Neural progenitor cell (in vitro differentiated cells): Measurements from ENCODE around the gene JHY. TPM values are rescaled to one million over a fixed set of nuclear protein-coding genes. Genes with fewer than 3 reads are reported as not detected.

Experiments
- DNase-seq: peaks from one replicate; pipeline ENCODE4 v3.0.0-alpha.2; 2016; ENCODE audit warnings: low spot score
- H2AFZ ChIP-seq: fragments of 200-600 bp; sonication (generic); replicated peaks from 2 replicates; pipeline ENCODE4 v1.6.1; 2016; ENCODE audit warnings: antibody characterized with exemption
- H3F3A ChIP-seq: fragments of 200-600 bp; sonication (generic); 2 replicates; pipeline ENCODE4 v1.6.1; 2016; ENCODE audit warnings: antibody characterized with exemption, low read depth
- H3K27ac ChIP-seq: fragments of 200-600 bp; sonication (generic); 2 replicates; pipeline ENCODE4 v1.5.1; 2016; ENCODE audit warnings: mild to moderate bottlenecking
- H3K27me3 ChIP-seq: fragments of 200-600 bp; sonication (generic); 2 replicates; pipeline ENCODE4 v1.6.1; 2016; ENCODE audit warnings: mild to moderate bottlenecking, moderate library complexity
- H3K36me3 ChIP-seq: fragments of 200-600 bp; sonication (generic); 2 replicates; pipeline ENCODE4 v1.5.1; 2016
- H3K4me1 ChIP-seq: fragments of 200-600 bp; sonication (generic); 2 replicates; pipeline ENCODE4 v1.6.1; 2016; ENCODE audit warnings: mixed run types
- H3K4me2 ChIP-seq: fragments of 200-600 bp; sonication (generic); 2 replicates; pipeline ENCODE4 v1.6.1; 2016
- H3K4me3 ChIP-seq: fragments of 200-600 bp; sonication (generic); 2 replicates; pipeline ENCODE4 v1.5.1; 2016
- H3K79me2 ChIP-seq: fragments of 200-600 bp; sonication (generic); 2 replicates; pipeline ENCODE4 v1.6.1; 2016; ENCODE audit warnings: low read depth
- H3K9ac ChIP-seq: fragments of 200-600 bp; sonication (generic); 2 replicates; pipeline ENCODE4 v1.6.1; 2016
- H3K9me3 ChIP-seq: fragments of 200-600 bp; sonication (generic); 2 replicates; pipeline ENCODE4 v1.5.1; 2016; ENCODE audit warnings: low read depth
- H4K20me1 ChIP-seq: fragments of 200-600 bp; sonication (generic); 2 replicates; pipeline ENCODE4 v1.6.1; 2016; ENCODE audit warnings: low read depth
- H3K27ac Mint-ChIP-seq: 3 replicates; pipeline ENCODE4 v1.8.0; 2021; ENCODE audit warnings: mixed read lengths
- H3K27me3 Mint-ChIP-seq: 2 replicates; pipeline ENCODE4 v1.8.0; 2022; ENCODE audit warnings: low read depth, mild to moderate bottlenecking, inconsistent platforms, moderate library complexity, mixed read lengths; ENCODE audit not compliant: insufficient read depth
- H3K36me3 Mint-ChIP-seq: 3 replicates; pipeline ENCODE4 v1.8.0; 2021; ENCODE audit warnings: mixed read lengths
- H3K4me1 Mint-ChIP-seq: 3 replicates; pipeline ENCODE4 v1.8.0; 2021; ENCODE audit warnings: mixed read lengths
- H3K4me3 Mint-ChIP-seq: 3 replicates; pipeline ENCODE4 v1.8.0; 2021; ENCODE audit warnings: mild to moderate bottlenecking, moderate library complexity, mixed read lengths
- H3K9me3 Mint-ChIP-seq: 3 replicates; pipeline ENCODE4 v1.8.0; 2020; ENCODE audit warnings: mixed read lengths
- EZH2 ChIP-seq: fragments of 200-600 bp; sonication (generic); IDR thresholded peaks from 2 replicates; pipeline ENCODE4 v1.6.1; 2017; ENCODE audit warnings: antibody characterized with exemption, mild to moderate bottlenecking, moderate library complexity
- EZH2phosphoT487 ChIP-seq: fragments of 200-600 bp; sonication (generic); IDR thresholded peaks from 2 replicates; pipeline ENCODE4 v1.6.1; 2017; ENCODE audit warnings: antibody characterized with exemption
- total RNA-seq: library from RNA; depleted of rRNA; stranded (reverse); fragments of >200 nt; gene quantifications from 2 replicates; pipeline ENCODE4 v1.2.3, GENCODE V29; 2015; ENCODE audit warnings: low replicate concordance
- TF ChIP-seq, protein P1 (sequence below): fragments of 200-600 bp; sonication (generic); IDR thresholded peaks from 2 replicates; pipeline ENCODE4 v1.5.1; 2017; ENCODE audit warnings: antibody characterized with exemption, mild to moderate bottlenecking

Gene JHY
- total RNA-seq, 1 donor from 2014 or later = 0.69 TPM

DNA sequence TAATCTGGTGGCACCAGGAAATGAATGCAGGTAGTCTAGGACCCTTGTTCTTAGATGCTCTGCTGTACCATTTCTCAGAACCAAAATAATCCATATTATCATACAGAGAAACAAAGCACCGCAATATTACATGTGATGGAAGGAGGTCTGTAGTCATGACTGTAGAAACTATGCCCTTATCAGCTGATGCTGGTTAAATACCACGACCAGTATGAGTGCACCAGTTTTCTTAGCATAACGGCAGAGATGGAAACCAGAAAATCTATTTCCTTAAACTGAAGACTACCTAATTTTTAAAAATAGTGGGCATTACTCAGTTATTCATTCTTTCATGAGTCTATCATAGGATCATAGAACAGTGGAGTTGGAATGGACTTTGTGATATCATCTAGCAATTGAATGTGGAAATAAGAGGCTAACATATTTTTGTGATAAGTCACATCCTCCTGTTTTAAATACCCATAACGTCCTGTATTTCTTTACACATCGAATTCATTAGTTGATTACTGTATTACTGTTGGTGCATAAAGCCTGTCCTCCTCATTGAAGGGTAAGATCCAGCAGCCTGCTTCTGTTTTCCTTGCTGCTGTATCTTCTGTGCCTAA is 15.1 kb downstream of the JHY start:
- Histone ChIP-seq H3F3A (no peaks in the 10 kb centered on the region), H3K27ac (no peak overlapping the region), H2AFZ (no peak overlapping the region), H3K4me2 (no peak overlapping the region), H3K4me1 (peaks cover 5% of the 10 kb centered on the region), H4K20me1 (no peaks in the 10 kb centered on the region), H3K4me3 (no peak overlapping the region), H3K9me3 (no peaks in the 10 kb centered on the region), H3K27me3 (no peaks in the 10 kb centered on the region), H3K36me3 (no peaks in the 10 kb centered on the region), H3K79me2 (no peaks in the 10 kb centered on the region), H3K9ac (no peak overlapping the region)
- Mint-ChIP-seq H3K36me3 (no peaks in the 10 kb centered on the region), H3K27me3 (peaks cover 5% of the 10 kb centered on the region), H3K4me3 (no peak overlapping the region), H3K27ac (no peak overlapping the region), H3K9me3 (no peaks in the 10 kb centered on the region), H3K4me1 (peaks cover 26% of the 10 kb centered on the region)
- no peak for DNase-seq
- no peak for TF ChIP-seq EZH2
- no peak for TF ChIP-seq EZH2phosphoT487
- TF ChIP-seq, protein P1, sequence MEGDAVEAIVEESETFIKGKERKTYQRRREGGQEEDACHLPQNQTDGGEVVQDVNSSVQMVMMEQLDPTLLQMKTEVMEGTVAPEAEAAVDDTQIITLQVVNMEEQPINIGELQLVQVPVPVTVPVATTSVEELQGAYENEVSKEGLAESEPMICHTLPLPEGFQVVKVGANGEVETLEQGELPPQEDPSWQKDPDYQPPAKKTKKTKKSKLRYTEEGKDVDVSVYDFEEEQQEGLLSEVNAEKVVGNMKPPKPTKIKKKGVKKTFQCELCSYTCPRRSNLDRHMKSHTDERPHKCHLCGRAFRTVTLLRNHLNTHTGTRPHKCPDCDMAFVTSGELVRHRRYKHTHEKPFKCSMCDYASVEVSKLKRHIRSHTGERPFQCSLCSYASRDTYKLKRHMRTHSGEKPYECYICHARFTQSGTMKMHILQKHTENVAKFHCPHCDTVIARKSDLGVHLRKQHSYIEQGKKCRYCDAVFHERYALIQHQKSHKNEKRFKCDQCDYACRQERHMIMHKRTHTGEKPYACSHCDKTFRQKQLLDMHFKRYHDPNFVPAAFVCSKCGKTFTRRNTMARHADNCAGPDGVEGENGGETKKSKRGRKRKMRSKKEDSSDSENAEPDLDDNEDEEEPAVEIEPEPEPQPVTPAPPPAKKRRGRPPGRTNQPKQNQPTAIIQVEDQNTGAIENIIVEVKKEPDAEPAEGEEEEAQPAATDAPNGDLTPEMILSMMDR = no peak

DNA sequence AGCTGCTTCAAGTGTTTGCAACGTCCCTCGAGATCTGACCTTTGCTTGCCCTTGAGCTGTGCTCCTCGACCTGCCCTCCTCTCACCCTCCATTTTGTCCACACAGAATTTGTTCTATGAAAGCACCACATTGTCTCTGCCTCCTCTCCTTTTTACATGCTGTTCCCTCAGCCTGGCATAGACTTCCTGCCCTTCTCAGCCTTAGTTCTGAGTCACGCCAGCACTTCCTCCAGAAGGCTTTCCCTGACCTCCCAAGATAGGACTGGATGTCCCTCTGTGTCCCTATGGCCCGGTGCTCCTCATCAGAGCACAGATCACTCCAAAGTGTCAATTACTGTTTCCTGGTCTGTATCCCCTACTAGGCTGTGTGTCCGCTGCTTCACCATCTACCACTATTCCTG is 16.2 kb downstream of the JHY start:
- no peak overlapping the region for H2AFZ ChIP-seq
- no peaks in the 10 kb centered on the region for H3K79me2 ChIP-seq
- H3K4me3 ChIP-seq = no peak overlapping the region
- no peak overlapping the region for H3K27ac ChIP-seq
- DNase-seq = no peak
- H3K9me3 Mint-ChIP-seq = no peaks in the 10 kb centered on the region
- H3K27me3 Mint-ChIP-seq = peaks cover 5% of the 10 kb centered on the region
- no peak overlapping the region for H3K4me2 ChIP-seq
- TF ChIP-seq, protein P1 = no peak
- TF ChIP-seq EZH2phosphoT487 = no peak
- TF ChIP-seq EZH2 = no peak
- peaks cover 5% of the 10 kb centered on the region for H3K4me1 ChIP-seq
- no peaks in the 10 kb centered on the region for H4K20me1 ChIP-seq
- peaks cover 23% of the 10 kb centered on the region for H3K4me1 Mint-ChIP-seq
- H3K4me3 Mint-ChIP-seq = no peak overlapping the region
- no peaks in the 10 kb centered on the region for H3K9me3 ChIP-seq
- H3K27me3 ChIP-seq = no peaks in the 10 kb centered on the region
- H3K36me3 ChIP-seq = no peaks in the 10 kb centered on the region
- no peaks in the 10 kb centered on the region for H3K36me3 Mint-ChIP-seq
- H3F3A ChIP-seq = no peaks in the 10 kb centered on the region
- no peak overlapping the region for H3K9ac ChIP-seq
- H3K27ac Mint-ChIP-seq = no peak overlapping the region

DNA sequence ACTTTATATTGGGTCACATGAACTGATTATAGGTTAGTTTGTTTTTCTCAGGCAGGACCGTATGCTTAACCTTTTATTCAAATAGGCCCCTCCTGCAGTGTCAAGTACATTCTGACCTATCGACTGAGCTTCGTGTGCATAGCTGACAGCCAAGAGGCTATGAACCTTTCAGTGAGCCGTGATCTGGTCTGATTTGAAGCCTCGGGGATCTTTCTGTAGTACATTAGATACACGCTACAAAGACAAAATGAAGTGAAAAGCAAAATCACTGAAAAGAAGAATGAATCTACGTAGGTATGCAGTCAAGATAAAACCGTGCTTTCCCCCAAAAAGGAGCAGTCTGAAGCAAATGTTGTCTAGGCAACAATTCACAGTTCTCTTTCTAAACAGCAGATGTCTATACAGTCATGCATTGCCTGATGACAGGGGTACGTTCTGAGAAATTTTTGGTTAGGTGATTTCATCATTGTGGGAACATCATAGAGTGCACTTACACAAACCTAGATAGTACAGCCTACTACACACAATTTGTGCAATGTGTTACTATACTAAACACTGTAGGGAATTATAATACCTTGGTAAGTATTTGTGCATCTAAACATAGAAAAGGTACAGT is 18.1 kb downstream of the JHY start:
- Mint-ChIP-seq H3K9me3 (no peaks in the 10 kb centered on the region), H3K4me3 (no peak overlapping the region), H3K36me3 (no peaks in the 10 kb centered on the region), H3K4me1 (peaks cover 20% of the 10 kb centered on the region), H3K27ac (no peak overlapping the region), H3K27me3 (peaks cover 5% of the 10 kb centered on the region)
- no peak overlapping the region for H3K27ac ChIP-seq
- TF ChIP-seq, protein P1 = no peak
- TF ChIP-seq EZH2 = no peak
- TF ChIP-seq EZH2phosphoT487 = no peak
- no peaks in the 10 kb centered on the region for H3K27me3 ChIP-seq
- H2AFZ ChIP-seq = no peak overlapping the region
- no peaks in the 10 kb centered on the region for H3K36me3 ChIP-seq
- H3K4me3 ChIP-seq = no peak overlapping the region
- H3K4me1 ChIP-seq = peaks cover under 1% of the 10 kb centered on the region
- H3F3A ChIP-seq = no peaks in the 10 kb centered on the region
- H3K79me2 ChIP-seq = no peaks in the 10 kb centered on the region
- H3K4me2 ChIP-seq = no peak overlapping the region
- no peaks in the 10 kb centered on the region for H3K9me3 ChIP-seq
- H3K9ac ChIP-seq = no peak overlapping the region
- H4K20me1 ChIP-seq = no peaks in the 10 kb centered on the region
- no peak for DNase-seq
